Cardiac fibroblast (primary cell): Measurements from ENCODE around the gene TNNI3K.

Experiments
- DNase-seq, 2 donors: peaks; one replicate each; pipeline versions ENCODE4 v3.0.0 to v3.0.0-alpha.2; 2010; ENCODE audit warnings: low read depth in 2 of 2
- H3K4me3 ChIP-seq, 2 donors: replicated peaks in 1 of 2; 1 replicate in 1 of 2; 2 replicates in 1 of 2; pipeline ENCODE4 v1.5.1; 2011; ENCODE audit warnings: low read depth in 2 of 2, low read length in 2 of 2, mild to moderate bottlenecking in 2 of 2, moderate library complexity in 1 of 2
- TF ChIP-seq, protein P1 (sequence below): IDR thresholded peaks from one replicate; pipeline ENCODE4 v1.5.1; 2011; ENCODE audit warnings: low read depth, mild to moderate bottlenecking, low read length, inconsistent platforms

The TNNI3K gene

DNA sequence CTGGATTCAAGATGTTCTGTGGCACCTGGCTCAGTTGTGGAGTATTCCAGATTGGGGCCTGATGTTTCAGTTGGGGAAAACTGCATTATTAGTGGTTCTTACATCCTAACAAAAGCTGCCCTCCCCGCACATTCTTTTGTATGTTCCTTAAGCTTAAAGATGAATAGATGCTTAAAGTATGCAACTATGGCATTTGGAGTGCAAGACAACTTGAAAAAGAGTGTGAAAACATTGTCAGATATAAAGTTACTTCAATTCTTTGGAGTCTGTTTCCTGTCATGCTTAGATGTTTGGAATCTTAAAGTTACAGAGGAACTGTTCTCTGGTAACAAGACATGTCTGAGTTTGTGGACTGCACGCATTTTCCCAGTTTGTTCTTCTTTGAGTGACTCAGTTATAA, 29.9 kb upstream of the TNNI3K start:
- DNase-seq = peak; percentile 8 to 14
- H3K4me3 ChIP-seq = no peak overlapping the region
- TF ChIP-seq, protein P1, sequence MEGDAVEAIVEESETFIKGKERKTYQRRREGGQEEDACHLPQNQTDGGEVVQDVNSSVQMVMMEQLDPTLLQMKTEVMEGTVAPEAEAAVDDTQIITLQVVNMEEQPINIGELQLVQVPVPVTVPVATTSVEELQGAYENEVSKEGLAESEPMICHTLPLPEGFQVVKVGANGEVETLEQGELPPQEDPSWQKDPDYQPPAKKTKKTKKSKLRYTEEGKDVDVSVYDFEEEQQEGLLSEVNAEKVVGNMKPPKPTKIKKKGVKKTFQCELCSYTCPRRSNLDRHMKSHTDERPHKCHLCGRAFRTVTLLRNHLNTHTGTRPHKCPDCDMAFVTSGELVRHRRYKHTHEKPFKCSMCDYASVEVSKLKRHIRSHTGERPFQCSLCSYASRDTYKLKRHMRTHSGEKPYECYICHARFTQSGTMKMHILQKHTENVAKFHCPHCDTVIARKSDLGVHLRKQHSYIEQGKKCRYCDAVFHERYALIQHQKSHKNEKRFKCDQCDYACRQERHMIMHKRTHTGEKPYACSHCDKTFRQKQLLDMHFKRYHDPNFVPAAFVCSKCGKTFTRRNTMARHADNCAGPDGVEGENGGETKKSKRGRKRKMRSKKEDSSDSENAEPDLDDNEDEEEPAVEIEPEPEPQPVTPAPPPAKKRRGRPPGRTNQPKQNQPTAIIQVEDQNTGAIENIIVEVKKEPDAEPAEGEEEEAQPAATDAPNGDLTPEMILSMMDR = no peak

GRCh38 chr1:74215229-74215628, 20.0 kb upstream of the TNNI3K start:
- H3K4me3 ChIP-seq = no peak overlapping the region
- DNase-seq = no peak
- TF ChIP-seq, protein P1 = no peak

DNA sequence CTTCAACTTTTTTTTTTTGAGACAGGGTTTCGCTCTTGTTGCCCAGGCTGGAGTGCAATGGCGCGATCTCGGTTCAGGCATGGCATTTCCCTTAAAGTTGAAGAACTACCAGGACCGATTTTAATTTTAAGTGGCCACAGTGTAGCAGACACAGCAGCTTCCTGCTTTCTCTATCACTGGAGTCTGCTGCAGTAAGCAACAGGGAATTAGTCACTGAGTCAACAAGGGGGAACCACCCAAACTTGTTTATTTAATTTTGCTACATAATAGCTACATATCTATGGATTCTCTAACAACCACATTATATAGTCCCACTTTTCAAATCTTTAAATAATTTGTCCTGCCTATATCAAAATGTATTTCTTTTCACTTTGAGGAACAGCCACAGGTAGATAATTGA, 12.5 kb upstream of the TNNI3K start:
- no peak overlapping the region for H3K4me3 ChIP-seq
- peak in 1 of 2 donors; percentile 23 for DNase-seq
- TF ChIP-seq, protein P1 = no peak

GRCh38 chr1:74223453-74223852, 11.7 kb upstream of the TNNI3K start:
- no peak for DNase-seq
- no peak overlapping the region for H3K4me3 ChIP-seq
- TF ChIP-seq, protein P1 = no peak

DNA sequence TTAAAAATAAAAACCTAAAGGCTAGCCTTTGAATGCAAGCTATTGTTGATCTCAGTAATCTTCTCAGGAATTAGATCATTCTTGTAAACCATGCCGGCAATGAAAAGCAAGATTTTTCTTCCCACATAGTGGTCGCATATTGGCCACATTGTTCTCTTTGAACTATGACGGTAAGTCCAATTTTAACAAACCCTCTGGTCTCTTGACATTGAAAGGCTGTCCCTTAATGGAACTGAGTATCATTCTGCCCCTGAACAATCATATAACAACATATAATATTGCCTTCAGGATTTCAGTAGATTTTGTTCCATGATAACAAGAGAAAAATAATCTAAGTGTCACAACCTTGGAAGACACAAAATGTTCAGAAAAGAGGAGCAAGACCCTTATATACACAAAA, 1.3 kb downstream of the TNNI3K start:
- TF ChIP-seq, protein P1 = no peak
- no peak overlapping the region for H3K4me3 ChIP-seq
- no peak for DNase-seq

- no peak for DNase-seq
- no peak overlapping the region for H3K4me3 ChIP-seq
- TF ChIP-seq, protein P1 = no peak
These were observed 1.8 kb downstream of the TNNI3K start for GRCh38 chr1:74237035-74237434.

DNA sequence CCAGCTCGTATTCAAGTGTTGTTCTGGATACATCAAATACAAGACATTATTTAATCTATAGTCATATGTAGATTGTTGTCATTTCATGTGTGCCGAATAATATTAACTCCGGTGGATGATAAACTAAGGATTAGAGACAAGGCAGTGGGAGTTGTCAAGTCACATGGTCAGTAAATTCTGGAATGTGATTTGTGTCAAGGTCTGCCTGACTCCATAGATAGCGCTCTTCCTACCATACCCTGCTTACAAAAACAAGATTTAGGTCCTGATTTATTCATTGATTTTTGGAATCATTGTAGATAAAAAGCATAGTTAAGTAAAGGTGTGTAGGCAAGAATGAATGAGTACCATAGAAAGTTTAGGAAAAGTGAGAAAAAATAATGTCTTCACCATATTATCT, 2.6 kb downstream of the TNNI3K start:
- no peak overlapping the region for H3K4me3 ChIP-seq
- no peak for DNase-seq
- TF ChIP-seq, protein P1 = no peak
